LNCAP (cell line): ENCODE data around the gene CIAO3.

Experiments
- CTCF ChIP-seq: fragments of 450-650 bp; IDR thresholded peaks from 2 replicates; pipeline ENCODE4 v1.5.1; 2017; ENCODE audit warnings: mild to moderate bottlenecking

The CIAO3 gene

GRCh38 chr16:772959-773358 lies 32.2 kb upstream of the CIAO3 start:
- TF ChIP-seq CTCF = no peak

- no peak for TF ChIP-seq CTCF
Measured at GRCh38 chr16:770411-770810, 29.6 kb upstream of the CIAO3 start.

GRCh38 chr16:769934-770333 lies 29.1 kb upstream of the CIAO3 start:
- no peak for TF ChIP-seq CTCF

GRCh38 chr16:769184-769784 lies 28.5 kb upstream of the CIAO3 start:
- no peak for TF ChIP-seq CTCF

GRCh38 chr16:768428-768827 lies 27.6 kb upstream of the CIAO3 start:
- TF ChIP-seq CTCF = no peak

GRCh38 chr16:767743-768235 lies 27.0 kb upstream of the CIAO3 start:
- TF ChIP-seq CTCF = no peak

- no peak for TF ChIP-seq CTCF
Measured at GRCh38 chr16:766820-767640, 26.2 kb upstream of the CIAO3 start.
